GM18858 (cell line): ENCODE measurements around the gene SLC9B2.
"Not testable (repeated sequence)": the region's sequence is repeated elsewhere in the genome, so short reads cannot be mapped to it uniquely, and the experiment has no call there.

Experiments
- ATAC-seq: cut with Tn5 transposase; IDR thresholded peaks from one replicate; pipeline ENCODE4 v1.9.1; 2021; ENCODE audit not compliant: unreplicated experiment

Gene SLC9B2

DNA sequence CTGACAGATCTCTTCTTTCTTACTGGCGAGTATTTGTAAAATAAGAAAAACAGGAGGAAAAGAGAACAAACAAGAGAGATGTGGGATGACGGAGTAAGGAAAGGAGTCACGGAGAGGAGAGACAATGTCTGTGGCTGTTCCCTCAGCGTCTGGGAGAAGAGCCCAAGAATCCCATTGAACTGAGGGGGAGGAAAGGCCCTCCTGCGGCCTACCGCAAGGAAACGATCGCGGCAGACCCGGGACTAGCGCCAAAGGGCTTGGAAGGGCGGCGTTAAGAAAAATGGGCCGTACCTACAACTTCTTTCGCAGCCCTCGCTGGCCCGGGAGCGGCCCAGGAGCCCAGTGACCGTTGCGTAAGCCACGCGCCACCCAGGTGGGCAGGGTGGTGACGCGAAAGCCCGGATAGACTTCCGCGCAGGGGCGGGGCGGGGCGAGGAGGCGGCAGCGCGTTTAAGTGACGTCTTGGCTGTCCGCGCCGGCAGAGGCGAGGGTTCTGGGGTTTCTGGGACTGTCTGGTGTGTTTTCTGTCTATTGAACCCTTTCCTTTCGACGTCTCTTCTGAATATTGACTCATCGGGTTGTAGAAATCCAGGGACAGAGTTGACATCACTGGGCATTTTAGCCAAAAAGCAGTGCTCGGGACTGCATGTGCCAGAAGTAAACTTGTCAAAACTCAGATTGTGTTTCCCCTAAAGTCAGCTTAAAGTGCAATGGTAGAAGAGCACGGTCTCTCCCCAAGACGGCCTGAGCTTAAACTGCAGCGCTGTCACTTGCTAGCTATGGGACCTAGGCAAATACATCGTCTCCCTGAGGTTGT, 57.0 kb downstream of the SLC9B2 start, which contains the start of gene SLC9B1:
SLC9B1 (minus strand) TSS at position 398 of the 817 bp plus-strand sequence. CDS start 27,994 bp downstream, outside the sequence.
- peak; percentile 96 for ATAC-seq

DNA sequence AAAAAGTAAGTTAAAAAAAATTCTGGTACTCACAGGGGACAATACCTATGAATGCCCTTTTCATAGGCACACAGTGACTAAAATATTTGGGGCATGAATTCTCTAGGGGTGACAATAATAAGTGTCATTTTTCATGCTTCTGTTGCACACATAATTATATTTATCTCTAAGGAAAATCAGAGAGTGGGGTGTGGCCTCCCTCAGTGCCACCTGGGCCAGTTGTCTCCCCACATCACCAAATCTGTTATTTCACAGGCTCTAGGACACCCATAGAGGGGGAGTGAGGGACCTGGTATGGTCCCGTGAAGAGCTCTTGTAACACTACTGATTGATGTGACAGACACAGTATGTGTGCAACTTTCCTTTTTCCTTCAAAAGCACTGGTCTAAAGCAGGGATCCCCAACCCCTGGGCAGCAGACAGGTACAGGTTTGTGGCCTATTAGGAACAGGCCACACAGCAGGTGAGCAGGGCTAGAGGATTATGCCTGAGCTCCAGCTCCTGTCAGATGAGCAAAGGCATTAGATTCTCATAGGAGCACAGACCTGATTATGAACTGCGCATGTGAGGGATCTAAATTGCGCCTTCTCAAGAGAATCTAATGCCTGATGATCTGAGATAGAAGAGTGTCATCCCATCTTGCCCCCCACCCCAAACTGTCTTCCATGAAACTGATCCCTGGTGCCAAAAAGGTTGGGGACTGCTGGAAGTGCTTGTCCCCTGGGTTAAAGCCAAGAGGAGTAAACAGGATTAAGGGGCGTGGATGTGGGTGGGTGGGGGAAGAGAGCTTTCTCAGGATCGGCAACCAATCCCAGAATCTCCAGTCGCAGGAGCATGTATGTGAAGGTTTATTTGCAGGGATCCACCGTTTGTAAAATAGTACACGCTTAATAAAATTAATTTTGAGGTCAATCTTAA, 57.9 kb downstream of the SLC9B2 start:
- no peak for ATAC-seq

DNA sequence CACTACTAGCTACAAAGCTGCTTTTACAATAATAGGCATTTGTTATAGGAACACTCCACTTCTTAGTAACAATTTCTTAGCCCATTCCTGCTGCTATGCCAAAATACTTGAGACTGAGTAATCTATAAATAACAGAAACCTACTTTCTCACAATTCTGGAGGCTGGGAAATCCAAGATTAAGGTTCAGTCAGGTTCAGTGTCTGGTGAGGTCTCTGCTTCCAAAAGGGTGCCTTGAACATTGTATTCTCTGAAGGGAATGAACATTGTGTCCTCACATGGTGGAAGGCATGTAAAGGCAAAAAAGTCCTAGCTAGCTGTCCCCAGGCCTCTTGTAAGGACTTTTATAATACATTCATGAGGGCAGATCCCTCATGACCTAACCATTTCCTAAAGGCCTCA, 64.0 kb downstream of the SLC9B2 start:
- no peak for ATAC-seq

DNA sequence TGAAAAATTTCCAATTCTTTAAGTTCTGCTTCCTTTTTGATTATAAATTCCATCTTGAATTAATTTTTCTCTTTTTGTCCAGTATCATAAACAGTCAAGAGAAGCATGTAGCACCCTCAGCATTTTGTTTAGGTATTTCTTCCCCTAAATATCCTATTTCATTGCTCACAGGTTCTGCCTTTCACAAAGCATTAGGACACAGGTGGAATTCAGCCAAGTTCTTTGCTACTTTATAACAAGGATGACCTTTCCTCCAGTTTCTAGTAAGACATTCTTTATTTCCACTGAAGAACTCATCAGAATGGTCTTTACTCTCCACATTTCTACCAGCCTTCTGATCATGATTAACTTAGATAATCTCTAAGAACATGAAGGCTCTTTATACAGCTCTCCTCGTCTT, 64.5 kb downstream of the SLC9B2 start:
- ATAC-seq: no peak

DNA sequence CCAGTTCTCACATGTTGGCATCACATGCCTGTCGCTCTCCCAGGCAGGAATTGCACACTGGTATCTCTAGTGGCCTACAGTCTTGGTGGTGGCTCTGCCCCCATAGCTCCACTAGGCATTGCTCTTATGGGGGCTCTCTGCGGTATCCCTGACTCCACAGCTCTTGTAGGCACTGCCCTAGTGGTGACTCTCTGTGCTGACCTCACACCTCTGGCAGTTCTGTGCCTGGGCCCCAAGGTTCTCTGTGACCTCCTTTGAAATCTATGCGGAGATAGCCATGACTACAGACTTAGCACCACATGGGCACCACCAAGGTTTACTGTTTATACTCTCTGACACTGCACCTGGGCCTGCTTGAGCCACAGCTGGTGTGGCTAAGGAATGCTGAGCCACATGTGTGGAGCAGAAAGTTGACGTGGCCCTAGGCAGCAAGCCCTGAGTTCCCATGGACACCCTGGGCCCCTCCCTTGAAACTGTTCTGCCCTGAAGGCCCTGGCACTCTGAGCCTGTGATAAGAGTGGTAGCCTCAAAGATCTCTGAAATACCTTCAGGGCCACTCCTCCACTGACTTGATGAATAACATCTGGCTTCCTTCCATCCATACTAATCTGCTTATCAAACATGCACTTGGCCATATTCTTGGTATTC, 65.1 kb downstream of the SLC9B2 start:
- ATAC-seq: no peak

DNA sequence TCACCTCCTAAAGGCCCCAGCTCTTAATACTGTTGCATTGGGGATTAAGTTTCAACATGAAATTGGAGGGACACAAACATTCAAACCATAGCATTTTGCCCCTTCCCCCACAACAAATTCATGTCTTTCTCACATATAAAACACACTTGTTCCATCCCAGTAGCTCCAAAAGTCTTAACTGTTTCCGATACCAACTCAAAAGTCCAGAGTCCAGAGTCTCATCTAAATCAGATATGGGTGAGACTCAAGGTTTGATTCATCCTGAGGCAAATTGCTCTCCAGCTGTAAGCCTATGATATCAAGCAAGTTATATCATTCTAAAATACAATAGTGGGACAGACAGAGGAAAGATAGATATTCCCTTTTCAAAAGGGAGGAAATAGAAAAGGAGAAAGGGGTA, 65.8 kb downstream of the SLC9B2 start:
- no peak for ATAC-seq

DNA sequence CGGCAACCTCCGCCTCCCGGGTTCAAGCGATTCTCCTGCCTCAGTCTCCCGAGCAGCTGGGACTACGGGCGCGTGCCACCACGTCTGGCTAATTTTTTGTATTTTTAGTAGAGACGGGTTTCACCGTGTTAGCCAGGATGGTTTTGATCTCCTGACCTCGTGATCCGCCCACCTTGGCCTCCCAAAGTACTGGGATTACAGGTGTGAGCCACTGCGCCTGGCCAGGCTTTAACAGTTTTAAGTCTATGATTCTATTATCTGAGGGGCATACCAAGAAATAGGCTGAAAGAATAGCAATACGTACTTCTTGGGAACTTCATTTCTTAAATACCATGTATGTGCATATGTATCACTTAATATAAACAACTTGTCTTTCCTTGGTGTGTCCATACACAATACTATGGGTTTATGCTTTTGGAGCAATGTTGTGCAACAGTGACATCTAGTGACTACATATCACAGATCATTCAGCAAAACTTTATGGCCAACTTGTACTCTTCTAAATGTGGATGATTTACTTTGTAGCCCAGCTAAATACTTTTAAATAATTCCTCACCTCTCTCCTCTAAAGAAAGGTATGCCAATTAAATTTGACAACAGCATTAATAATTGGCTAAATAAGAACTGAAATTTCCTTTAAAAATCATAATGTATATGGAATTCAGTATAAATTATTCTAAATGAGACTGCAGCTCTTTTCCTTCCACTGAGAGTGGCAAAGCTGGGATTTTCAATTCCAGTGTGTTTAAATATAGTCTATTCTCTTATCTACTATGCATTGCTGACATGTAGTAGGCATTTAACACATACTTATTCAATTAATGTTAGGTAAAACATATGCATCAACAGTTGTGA, 67.5 kb downstream of the SLC9B2 start:
- ATAC-seq: peak; percentile 93

DNA sequence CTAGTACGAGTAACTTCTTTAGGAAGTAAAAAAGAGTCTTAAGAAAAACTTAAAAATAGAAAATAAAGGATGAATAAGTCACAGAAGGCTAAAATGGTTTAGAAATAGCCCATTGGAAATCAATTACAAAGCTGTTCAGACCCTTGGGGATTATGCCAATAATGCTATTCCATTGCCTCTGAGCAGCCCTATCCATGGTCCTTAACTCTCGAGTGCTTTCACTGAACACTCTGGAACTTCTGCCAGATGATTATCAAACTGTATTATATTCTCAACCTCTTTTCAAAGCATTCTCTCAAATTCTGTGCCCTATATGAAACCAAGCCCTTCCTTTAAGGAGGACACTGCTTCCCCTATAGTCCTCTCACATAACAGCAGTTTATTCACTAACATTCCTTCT, 74.0 kb downstream of the SLC9B2 start:
- no peak for ATAC-seq

DNA sequence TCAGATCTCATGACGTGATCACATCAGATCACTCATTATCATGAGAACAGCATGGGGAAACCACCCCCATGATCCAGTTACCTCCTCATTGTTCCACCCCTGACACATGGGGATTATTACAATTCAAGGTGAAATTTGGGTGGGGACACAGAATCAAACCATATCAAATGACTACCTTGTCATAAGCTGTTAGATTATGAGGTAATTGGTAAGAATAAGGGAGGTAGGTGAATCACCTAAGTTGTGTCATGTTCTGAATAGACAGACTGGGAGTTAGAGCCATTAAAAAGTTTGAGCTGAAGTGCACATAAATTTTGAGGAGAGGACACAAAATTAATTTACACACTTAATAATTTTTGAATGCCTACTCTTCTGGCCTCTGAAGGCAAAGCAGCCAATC, 81.8 kb downstream of the SLC9B2 start:
- no peak for ATAC-seq

DNA sequence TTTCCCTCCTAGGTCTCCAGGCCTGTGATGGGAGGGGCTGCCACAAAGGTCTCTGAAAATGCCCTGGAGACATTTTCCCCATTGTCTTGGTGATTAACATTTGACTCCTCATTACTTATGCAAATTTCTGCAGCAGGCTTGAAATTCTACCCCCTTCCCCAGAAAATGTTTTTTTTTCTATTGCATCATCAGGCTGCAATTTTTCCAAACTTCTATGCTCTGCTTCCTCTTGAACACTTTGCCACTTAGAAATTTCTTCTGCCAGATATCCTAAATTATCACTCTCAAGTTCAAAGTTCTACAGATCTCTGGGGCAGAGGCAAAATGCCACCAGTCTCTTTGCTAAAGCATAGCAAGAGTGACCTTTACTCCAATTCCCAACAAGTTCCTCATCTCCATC, 82.6 kb downstream of the SLC9B2 start:
- ATAC-seq: not testable (repeated sequence)

DNA sequence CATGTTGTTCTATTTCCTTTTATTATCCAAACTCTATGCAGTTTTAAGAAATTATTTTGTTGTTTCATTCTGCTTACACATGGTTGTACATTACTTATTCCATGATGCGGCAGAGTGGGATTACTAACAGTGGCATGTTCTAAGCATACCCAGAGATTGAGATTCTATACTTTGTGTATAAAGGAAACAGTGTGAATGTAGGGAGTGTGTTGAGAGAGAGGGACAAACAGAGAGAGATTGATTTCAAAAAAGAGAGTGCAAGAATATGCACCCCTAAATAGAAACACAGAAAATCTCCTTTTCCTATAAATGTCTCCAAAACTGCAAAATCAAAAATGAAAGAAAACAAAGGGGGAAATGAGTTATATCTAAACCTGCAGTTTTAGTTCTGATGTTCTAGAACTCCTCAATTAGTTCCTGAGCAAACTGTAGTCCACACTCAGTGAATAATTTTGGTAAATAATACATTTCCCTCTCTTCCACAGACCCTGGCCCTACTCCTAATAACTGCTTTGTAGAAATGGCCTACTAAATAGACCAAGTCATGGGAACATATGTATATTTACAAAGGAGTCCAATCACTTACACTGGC, 88.0 kb downstream of the SLC9B2 start:
- no peak for ATAC-seq

DNA sequence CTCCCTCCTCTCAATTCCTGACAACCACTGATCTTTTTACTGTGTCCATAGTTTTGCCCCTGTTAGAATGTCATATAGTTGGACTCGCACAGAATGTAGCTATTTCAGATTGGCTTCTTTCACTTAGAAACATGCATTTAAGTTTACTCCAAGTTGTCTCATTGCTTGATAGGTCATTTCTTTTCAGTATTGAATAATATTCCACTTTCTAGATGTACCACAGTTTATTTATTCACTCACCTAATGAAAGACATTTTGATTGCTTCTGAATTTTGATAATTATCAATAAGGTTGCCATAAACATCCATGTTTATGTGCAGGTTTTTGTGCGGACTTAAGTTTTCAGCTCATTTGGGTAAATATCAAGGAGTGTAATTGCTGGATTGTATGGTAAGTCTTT, 95.6 kb downstream of the SLC9B2 start:
- ATAC-seq: no peak
